IPS-NIHi11 (cell line): ENCODE results near the gene HCFC1R1.
A peak's percentile ranks its signal among the peaks of the same experiment; 100 is the strongest.

Experiments
- DNase-seq: peaks from one replicate; pipeline ENCODE4 v3.0.0; 2012; ENCODE audit warnings: mixed read lengths, low spot score

The HCFC1R1 gene

DNA sequence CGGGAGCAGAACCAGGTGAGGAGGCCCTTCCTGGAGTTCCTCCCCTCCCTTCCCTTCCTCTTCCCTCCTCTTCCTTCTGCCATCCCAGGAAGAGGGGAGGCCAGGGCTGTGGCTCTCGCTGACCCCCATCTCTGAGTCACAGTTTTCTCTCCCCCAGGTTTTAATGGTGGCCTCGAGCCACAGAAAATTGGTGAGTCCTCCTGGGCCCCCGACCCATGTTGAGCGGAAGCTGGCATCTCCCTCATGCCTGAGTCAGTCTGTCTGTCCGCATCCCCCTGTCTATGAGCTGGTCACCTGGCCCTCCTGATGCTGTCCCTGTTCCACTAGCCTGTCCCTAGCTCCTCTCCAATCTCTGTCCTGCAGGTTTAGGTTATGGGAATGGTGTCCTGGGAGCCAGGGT lies 23.8 kb downstream of the HCFC1R1 start:
- no peak for DNase-seq

DNA sequence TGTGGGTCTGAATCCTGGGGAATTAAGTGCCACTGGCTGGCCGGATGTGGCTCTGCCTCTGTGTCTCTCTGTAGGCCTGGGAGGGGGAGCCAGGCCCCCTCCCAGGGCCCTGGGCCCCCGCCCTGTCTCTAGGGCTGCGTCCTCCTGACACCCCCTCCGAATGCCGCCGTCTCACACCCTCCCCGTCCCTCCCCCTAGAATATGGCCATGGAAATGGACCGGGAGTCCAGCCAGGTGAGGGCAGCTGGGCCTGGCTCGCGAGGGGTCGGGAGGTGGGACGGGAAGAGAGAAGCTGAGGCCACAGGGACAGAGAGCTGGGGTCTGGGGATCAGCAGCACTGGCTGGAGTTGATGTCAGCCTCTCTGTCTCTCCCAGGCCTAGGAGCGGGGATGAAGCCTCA lies 27.4 kb downstream of the HCFC1R1 start:
- peak; percentile 18 for DNase-seq

DNA sequence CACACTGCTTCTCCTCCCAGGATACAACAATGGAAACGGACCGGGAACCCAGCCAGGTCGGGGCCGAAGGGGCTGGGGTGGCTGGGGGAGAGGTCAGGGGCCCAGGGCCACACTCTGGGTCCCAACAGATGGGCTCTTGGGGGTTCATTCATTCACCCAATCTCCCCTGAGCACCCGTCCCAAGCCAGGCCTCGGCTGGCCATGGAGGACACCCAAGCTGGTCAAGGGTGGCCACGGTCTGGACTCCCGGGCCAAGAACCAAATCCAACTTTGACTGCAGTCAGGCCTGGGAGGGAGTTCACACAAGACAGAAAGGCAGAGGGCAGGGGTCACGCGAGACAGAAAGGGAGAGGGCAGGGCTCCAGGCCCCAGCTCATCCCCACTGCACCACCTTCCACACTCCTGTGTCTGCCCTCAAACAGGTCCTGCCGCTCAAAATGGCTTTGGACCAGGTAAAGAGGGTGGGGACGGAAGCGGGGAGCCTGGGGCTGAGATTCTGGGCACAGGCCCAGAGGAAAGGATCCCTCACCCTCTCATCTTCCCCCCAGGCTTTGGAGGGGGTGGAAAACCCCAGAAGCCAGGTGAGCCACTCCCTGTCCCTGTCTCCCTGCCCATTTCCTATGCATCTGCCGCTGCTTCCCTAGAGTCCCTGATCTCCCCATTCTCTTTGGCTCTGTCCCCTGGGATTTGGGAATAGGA lies 31.2 kb downstream of the HCFC1R1 start:
- DNase-seq = no peak

DNA sequence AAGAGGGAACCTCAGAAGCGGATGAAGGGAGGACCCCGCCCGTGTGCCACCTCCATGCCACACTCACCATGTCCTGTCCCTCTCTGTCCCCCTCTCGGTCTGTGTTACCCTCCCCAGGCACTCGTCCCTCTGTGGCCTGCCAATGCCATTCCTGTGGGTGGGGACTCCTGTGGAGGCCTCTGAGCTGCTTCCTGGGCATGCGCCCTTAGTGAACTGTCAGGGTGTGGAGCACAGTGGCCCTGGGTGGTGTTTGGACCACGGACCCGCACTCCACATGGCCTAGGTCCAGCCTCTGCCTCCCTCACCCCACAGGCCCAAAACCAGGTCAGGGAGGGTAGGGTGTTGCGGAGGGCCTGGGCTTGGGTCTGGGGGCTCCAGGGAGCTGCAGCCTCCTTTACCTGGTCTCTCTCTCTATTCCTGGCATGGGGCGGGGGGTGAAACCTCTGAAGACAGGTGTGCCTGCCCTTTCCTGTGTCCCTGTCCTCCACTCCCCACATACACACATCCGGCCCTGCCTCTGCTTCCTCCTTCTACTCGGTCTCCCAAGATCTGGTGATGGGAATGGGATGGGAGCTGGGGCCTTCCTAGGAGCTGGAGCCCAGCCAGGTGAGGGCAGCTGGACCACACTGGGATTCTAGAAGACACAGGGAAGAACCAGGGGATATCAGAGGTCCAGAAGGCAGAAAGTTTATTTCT lies 32.0 kb downstream of the HCFC1R1 start:
- no peak for DNase-seq

DNA sequence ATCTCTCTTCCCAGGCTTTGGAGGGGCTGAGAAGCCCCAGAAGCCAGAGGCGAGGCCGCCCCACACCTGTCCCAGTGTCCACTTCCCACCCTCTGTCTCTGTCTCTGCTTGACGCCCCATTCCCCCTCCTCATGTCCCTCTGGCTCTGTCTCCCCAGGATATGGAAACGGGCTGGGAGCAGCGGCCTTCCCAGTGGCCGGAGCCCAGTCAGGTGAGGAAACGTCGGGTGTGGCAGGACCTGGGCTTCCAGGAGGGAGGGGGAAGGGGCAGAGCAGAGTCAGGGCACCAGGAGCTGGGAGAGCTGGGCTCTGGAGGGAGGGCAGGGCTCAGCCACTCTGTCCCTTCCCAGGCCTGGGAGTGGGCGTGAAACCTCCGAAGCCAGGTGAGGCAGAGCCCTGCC lies 32.9 kb downstream of the HCFC1R1 start:
- DNase-seq = peak; percentile 53

DNA sequence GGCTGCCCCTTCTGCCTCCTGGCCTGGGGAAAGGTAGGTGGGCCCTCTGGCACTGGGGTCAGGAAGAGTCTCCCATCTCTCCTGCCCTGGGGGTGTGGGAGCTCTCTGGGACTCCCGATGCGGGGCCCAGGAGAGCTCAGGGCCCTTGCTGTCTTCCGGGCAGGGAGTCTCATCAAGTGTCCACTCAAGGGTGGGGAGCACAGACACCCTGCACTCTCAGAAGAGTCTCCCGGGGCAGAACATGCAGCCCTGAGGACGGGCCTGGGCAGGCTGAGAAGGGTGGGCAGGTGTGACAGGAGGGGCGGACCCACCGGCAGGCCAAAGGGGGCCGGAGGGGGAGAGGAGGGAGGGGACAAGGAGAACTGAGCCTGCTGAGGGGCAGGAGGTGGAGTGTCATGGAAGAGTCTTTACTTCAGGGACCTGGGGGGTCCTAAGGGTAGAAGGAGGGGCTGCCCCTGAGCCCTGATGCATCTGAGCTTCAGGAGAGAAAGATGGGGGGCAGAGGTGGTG lies 35.1 kb downstream of the HCFC1R1 start:
- DNase-seq = peak; percentile 40

DNA sequence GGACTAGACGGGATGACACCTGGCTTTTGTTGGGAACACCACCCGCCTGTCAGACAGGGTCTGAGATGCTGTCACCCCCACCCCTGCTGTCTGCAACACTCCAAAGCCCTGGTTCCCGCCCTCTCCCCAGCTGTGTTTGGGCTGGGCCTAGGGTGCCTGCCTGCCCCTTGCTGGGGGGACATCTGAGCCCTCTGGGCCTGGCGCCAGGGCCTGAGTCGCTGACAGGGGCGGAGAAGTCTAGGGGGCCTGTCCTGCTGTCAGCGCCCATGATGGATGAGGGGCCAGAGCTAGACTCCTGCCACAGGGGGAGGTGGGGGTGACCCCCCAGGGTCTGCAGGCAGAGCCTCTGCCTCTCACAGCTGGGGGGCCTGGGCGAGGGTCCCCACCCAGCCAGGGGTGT lies 35.9 kb downstream of the HCFC1R1 start:
- DNase-seq = peak; percentile 35

DNA sequence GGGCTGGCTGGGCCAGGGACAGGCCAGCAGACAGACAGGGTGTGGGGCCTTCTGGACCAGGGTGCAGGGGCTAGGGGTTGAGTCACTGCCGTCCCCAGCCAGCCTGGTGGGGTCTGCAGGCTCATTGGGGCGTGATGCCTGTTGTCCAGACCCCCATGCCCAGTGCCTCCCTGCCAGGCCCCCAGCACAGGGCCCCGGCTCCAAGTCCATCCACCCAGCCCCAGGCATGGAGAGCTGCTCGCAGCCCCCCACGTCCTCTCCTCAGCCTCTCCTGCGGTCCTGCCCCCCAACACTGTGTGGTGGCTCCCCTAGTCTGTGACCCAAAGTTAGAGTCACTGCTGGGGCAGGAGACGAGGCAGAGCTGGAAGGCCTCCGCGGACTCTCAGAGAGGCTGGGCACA lies 36.5 kb downstream of the HCFC1R1 start:
- peak; percentile 5 for DNase-seq

DNA sequence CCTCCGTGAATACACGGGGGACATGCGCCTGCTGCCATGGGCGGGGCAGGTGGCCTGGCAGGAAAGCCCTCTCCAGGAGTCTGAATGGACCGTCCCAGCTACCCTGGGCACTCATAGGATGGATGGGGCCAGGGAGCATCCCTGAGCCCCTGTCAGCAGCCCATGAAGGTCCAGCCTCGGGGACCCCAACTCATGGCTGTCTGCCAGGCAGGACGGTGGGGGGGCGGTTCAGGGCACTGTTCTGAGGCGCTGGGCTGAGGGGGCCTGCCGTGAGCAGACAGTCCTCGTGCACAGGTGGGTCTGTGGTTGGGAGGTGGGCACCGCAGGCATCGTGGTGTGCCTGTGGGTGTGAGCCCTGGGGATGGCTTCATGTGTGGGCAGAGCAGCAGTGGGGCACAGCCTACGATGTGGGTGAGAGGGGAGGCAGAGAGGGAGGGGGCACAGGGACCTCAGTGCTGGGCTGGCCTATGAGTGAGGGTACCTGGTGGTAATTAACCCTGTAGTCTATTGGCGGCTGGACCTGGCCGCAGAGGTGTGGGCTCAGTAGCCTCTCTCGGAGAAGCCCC lies 37.0 kb downstream of the HCFC1R1 start:
- peak; percentile 5 for DNase-seq

DNA sequence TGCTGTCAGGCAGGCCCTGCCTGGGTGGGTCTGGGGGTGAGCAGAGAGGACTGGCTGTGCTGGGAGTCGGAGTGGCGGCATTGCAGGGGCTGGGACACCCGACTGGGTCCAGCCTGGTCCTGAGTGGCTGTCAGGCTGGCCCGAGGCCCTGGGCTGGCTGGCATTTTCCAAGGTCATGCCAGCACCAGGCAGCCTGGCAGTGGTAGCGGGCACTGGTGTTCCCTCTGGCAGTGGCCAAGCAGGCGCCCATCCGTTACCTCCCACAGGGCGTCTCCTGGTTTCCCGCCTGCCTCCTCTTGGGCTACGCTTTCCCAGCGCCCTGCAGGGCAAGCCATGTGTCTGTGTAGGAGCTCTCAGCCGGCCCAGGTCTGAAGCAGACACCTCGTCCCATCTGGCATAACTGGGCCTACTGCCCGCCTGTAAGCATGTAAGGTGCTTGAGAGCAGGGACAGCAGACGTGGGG lies 37.8 kb downstream of the HCFC1R1 start:
- DNase-seq = no peak

DNA sequence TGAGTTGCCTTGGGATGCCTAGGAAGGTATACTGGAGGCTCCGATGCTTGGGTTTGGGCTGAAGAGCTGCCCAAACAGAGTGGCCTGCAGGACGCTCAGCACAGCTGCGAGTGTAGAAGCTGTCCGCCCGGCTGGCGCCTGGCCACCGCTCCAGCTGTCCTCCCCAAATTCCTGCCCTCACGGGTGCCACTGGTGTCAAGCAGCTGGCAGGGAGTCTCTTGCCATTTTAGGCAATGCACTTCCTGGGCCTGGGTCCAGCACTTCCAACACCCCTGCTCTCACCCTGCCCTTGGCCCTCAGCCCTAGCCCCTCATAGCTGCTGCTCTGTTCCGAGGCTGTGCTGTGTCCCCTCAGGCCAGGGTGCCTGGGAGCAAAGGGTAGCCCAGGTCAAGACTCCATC lies 38.3 kb downstream of the HCFC1R1 start:
- no peak for DNase-seq

DNA sequence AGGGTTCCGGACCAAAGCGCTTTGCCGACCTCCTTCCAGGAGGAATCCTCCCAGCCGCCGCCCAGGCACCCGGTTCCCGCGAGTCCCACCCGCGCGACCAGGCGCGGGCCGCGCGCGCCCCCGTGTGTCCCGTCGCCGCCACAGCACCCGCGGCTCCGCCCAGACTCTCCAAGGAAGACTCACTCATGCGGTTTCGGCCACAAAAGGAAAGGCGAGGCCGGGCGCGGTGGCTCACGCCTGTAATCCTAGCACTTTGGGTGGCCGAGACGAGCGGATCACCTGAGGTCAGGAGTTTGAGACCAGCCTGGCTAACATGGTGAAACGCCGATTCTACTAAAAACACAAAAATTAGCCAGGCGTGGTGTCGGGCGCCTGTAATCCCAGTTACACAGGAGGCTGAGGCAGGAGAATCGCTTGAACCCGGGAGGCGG lies 40.0 kb downstream of the HCFC1R1 start:
- DNase-seq = peak; percentile 96

DNA sequence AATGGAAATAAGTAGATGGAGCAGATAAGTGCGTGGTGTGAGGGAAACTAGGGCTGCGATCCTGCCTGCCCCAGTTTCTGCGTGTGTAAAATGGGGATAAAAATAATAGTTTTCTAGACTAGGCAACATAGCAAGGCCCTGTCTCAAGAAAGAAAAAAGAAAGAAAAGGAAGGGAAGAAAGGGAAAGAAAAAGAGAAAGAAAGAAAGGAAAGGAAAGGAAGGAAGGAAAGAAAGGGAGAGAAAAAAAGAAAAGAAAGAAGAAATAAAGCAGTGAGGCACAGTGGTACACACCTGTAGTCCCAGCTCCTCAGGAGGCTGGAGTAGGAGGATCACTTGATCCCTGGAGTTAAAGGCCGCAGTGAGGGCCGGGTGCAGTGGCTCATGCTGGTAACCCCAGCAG lies 41.3 kb downstream of the HCFC1R1 start:
- no peak for DNase-seq

DNA sequence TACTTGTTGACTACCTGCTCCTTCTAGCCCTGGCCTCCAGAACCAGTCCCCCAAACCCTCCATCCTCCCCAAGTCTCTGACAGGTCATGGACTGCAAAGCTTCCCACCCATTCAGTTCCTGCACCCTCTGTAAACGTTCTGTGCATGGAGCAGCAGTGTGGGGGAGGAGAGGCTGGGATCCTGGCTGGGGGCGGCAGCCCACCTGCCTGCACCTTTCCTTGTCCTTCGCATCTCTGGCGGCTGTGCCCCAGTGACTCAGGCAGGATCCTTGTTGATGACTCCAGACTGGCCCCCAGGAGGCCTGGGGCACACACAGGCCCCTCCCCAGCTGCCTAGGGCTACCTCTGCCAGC lies 41.9 kb downstream of the HCFC1R1 start:
- no peak for DNase-seq

DNA sequence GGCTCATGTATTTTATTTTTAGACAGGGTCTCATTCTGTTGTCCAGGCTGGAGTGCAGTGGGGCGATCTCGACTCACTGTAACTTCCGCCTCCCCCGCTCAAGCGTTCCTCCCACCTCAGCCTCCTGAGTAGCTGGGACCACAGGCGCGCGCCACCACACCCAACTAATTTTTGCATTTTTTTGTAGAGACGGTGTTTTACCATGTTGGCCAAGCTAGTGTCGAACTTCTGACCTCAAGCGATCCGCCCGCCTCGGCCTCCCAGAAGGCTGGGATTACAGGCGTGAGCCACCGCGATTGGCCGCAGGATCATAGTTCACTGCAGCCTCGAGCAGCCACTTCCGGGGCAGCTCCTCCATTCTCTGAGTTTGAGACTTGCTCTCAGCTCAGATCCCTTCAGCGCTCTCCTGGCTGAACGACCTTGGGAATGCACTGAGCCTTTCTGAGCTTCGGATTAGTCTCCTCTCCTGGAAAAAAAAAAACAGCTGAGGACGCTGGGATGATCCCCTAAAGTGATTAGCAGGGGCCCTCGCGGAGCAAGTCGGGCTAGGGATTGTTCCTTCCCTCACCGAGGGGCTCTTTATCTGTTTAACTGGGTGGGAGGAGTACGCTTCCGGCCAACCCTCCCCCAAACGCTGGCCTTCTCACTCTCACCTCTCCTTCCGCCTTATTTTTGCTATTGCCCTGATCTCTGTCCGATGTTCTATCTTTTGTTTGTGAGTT lies 42.4 kb downstream of the HCFC1R1 start:
- DNase-seq = peak; percentile 59

DNA sequence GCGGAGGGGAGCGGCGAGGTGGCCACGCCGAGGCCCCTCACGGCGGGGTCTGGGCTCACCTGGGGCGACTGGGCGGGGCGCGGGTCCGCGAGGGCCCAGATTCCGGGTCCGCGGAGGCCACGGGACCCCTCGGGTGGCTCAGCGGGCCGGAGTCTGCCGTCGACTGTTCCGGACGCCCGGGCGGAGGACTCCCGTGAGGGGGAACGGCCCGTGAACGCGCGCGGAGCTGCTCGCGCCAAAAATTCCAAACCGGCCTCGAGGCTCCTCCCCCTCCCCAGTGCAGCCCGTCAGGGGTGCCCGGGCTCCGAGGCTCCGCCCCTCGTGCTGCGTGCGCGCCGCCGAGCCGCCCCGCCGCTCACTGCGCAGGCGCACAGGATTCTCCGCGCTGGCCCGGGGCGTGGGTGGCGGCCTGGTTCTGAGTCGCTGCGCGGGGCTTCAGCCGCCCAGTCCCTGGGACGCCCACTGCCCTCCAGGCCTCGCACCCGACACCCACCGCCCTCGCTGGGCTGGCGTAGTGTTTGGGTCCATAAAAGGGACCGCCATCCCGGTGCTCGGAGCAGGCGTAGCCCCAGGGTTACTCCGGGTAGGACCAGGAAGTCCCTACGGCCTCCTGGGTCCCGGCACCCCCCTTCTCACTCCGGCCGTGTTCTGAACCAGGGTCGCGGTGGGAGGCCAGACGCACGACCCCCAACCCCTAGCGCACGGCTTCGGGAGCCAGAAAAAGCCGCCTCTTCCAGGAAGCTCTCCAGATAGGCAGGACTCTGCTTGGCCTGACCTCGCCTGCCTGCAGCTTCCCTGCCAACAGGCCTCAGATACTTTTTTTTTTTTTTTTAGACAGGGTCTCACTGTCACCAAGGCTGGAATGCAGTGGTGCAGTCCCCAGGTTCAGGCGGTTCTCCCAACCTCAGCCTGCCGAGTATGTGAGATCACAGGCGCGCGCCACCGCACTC lies 43.2 kb downstream of the HCFC1R1 start, which contains the start of gene PKMYT1:
Gene PKMYT1, minus strand, starts transcription at position 220 of the 950 bp plus-strand sequence. CDS start 789 bp downstream, outside the sequence.
- DNase-seq = peak; percentile 100

DNA sequence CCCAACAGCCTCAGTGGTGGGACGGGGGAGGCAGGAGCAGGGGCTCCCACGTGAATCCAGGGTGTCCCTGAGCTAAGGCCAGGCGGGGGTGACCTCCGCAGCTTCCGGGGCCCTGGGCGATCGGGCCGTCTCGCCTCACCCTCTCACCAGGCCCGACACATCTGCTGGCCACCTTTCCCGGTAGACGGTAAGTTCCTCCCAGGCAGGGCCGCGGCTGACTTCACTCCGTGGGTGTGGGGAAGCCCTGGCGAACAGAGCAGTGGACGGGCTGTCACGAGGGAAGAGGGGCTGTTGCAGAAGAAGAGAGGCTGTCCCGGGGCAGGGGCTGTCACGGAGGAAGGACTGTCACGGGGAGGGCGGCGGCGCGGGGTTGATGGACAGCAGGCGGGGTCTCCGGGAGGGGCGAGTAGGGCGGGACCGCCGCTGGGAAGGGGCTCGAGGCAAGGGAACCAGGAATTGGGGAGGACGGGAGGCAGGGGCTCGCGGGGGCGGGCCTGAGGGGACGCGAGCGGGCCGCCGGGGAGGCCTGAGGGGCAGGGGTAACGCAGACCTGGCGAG lies 44.0 kb downstream of the HCFC1R1 start:
- DNase-seq = peak; percentile 76

DNA sequence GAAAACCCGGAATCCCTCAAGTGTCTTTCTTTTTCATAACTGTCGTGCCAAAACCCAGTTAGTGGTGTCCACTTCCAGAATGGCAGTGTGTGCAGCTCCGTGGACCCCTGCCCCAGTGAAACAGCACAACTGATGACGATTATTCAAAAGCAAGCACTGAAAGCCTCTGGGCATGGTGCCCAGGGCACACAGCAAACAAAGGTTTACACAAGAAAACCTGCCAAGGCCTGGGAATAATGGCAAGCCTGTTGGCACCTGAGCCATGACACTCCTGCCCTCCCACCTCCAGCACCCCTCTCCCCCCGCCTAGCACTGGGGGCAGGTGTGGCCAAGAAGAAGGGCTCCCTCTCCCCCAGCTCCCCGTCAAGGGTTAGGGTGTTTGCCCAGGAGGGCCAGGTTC lies 46.3 kb downstream of the HCFC1R1 start:
- no peak for DNase-seq

DNA sequence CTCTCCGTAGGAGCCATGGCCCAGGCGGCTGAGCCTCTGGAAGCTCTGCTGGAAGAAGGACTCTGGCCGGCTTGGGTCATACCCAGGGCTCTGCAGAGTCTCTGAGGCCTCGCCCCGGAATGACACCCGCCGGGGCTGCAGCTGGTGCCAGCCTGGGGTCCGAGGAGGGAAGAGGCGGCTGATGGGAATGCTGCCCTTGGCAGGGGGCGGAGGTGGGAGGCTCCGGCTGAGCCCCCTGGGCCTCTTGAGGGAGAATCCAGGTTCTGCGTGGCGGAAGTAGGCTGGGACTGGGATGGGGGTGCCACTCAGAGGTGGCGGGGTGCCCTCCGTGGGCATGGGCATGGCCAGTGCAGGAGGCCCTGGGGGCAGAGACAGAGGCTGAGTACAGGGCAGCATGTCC lies 47.1 kb downstream of the HCFC1R1 start:
- no peak for DNase-seq

DNA sequence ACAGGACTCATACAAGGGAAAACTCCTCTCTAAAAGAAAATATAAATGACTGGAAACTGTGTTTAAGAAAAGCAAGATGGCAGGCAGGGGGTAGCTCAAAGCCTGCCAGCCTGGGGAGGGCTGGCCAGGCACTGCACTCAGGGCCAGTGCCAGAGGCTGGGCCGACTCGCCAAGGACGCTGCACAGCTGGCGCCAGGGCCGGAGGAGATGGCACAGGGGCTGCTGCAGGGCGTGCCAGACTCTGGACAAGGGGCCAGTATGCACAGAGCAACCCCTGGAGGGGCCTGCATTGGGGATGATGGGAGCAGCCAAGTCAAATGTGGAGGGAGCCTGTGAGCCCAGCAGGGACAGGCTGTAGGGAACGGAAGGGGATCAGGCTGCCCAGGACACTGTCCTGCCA lies 47.5 kb downstream of the HCFC1R1 start:
- no peak for DNase-seq
